ENCODE measurements around the gene RHOD.

The RHOD gene

DNA sequence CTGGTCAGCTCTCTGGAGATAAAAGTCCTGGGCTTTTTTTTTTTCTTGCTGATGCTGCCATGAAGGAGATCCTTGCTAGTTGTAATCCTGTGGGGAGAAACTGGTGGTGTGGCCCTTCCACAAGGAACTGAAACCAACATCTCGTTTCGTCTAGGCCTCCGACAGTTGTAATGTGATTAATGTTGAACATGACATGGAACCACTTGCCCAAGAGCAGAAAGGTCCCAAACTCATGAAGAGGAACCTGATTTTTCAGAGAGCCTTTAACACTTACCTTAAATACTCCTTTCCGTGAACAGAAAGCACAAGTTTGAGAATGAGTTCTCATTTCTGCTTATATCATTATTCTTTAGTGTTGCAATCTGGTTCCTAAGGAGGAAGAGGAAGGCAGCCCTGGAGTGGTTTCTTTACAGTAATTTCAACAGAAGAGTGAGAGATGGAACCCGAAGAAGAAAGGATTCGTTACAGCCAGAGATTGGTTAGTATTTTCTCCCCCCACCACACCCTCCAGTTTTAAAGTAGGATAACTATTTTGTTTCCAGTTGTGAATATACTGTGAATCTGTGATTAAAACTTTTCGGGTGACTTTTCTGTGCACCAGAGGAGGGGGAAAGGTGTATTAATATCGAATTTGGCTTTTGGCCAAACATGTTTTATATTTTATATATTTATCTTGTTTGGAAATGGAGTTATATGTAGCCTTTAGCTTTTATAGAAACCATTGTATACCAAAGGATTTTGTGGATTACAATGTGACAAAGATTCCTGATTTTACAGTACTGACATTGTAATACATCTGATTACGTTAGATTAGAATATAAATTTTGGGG is 64.4 kb downstream of the RHOD start (continued):
- TF ChIP-seq GLIS3 (CRISPR knock-in tag; IDR thresholded peaks at IDR 0.05), result no peak

Data from SK-N-SH treated with all-trans-retinoic acid at 6 μM for 48 hours (cell line).